Glutamatergic neuron (in vitro differentiated cells): ENCODE data around the gene AHDC1. TPM values are rescaled to one million over a fixed set of nuclear protein-coding genes. Genes with fewer than 3 reads are reported as not detected.

Source experiments
- DNase-seq: peaks from one replicate; pipeline ENCODE4 v3.0.0; 2022
- H3K27ac Mint-ChIP-seq: one replicate; pipeline ENCODE4 v1.8.0; 2020; ENCODE audit warnings: mild to moderate bottlenecking, mixed read lengths, inconsistent platforms; ENCODE audit not compliant: unreplicated experiment
- H3K27me3 Mint-ChIP-seq: one replicate; pipeline ENCODE4 v1.8.0; 2020; ENCODE audit warnings: mild to moderate bottlenecking, moderate library complexity, mixed read lengths, inconsistent platforms; ENCODE audit not compliant: unreplicated experiment
- H3K36me3 Mint-ChIP-seq: one replicate; pipeline ENCODE4 v1.8.0; 2020; ENCODE audit warnings: mild to moderate bottlenecking, mixed read lengths, inconsistent platforms; ENCODE audit not compliant: unreplicated experiment
- H3K4me1 Mint-ChIP-seq: one replicate; pipeline ENCODE4 v1.8.0; 2020; ENCODE audit warnings: mild to moderate bottlenecking, low read depth, mixed read lengths, inconsistent platforms; ENCODE audit not compliant: unreplicated experiment
- H3K4me3 Mint-ChIP-seq: one replicate; pipeline ENCODE4 v1.8.0; 2020; ENCODE audit warnings: mild to moderate bottlenecking, mixed read lengths, inconsistent platforms; ENCODE audit not compliant: unreplicated experiment
- H3K9me3 Mint-ChIP-seq: one replicate; pipeline ENCODE4 v1.8.0; 2020; ENCODE audit warnings: mild to moderate bottlenecking, moderate library complexity, mixed read lengths, inconsistent platforms; ENCODE audit not compliant: unreplicated experiment
- CTCF ChIP-seq: fragments of 200-600 bp; sonication (generic); IDR thresholded peaks from one replicate; pipeline ENCODE4 v1.5.0; 2021; ENCODE audit not compliant: partially characterized antibody, unreplicated experiment
- total RNA-seq: library from RNA; stranded (reverse); fragmentation: NEBNext Ultra II Directional; extraction: Animal tissue kit (Norgen Biotek cat#: 25700); gene quantifications from one replicate; pipeline ENCODE4 v1.2.1, GENCODE V29; 2021; ENCODE audit not compliant: unreplicated experiment

Gene AHDC1
- total RNA-seq, 1 donor from 2014 or later: 131 TPM

- Mint-ChIP-seq H3K36me3 (no peaks in the 10 kb centered on the region), H3K27ac (no peak overlapping the region), H3K27me3 (peaks cover 4% of the 10 kb centered on the region), H3K9me3 (peaks cover 7% of the 10 kb centered on the region), H3K4me1 (peaks cover 20% of the 10 kb centered on the region), H3K4me3 (no peak overlapping the region)
- no peak for TF ChIP-seq CTCF
- no peak for DNase-seq
Observed at GRCh38 chr1:27627061-27627460, 23.1 kb upstream of the AHDC1 start.

- H3K36me3 Mint-ChIP-seq: no peaks in the 10 kb centered on the region
- H3K27me3 Mint-ChIP-seq: peaks cover 4% of the 10 kb centered on the region
- peaks cover 5% of the 10 kb centered on the region for H3K9me3 Mint-ChIP-seq
- TF ChIP-seq CTCF: no peak
- peaks cover 20% of the 10 kb centered on the region for H3K4me1 Mint-ChIP-seq
- no peak overlapping the region for H3K4me3 Mint-ChIP-seq
- DNase-seq: no peak
- H3K27ac Mint-ChIP-seq: no peak overlapping the region
Observed at GRCh38 chr1:27626031-27626935, 22.3 kb upstream of the AHDC1 start.

- no peak for TF ChIP-seq CTCF
- Mint-ChIP-seq H3K36me3 (no peaks in the 10 kb centered on the region), H3K9me3 (peaks cover 5% of the 10 kb centered on the region), H3K27me3 (peaks cover 6% of the 10 kb centered on the region), H3K27ac (no peak overlapping the region), H3K4me3 (no peak overlapping the region), H3K4me1 (peaks cover 12% of the 10 kb centered on the region)
- DNase-seq: no peak
Observed at GRCh38 chr1:27624467-27625178, 20.7 kb upstream of the AHDC1 start.

- no peak for DNase-seq
- H3K36me3 Mint-ChIP-seq: no peaks in the 10 kb centered on the region
- H3K27me3 Mint-ChIP-seq: peaks cover 5% of the 10 kb centered on the region
- peaks cover 3% of the 10 kb centered on the region for H3K4me1 Mint-ChIP-seq
- H3K27ac Mint-ChIP-seq: no peak overlapping the region
- H3K9me3 Mint-ChIP-seq: peaks cover 5% of the 10 kb centered on the region
- H3K4me3 Mint-ChIP-seq: no peak overlapping the region
- TF ChIP-seq CTCF: no peak
Observed at GRCh38 chr1:27623327-27624212, 19.6 kb upstream of the AHDC1 start.
